HG03565 (cell line): ENCODE data around the gene CSF3.

Source experiments
- ATAC-seq: cut with Tn5 transposase; IDR thresholded peaks from one replicate; pipeline ENCODE4 v1.9.1; 2021; ENCODE audit warnings: mild to moderate bottlenecking, moderate library complexity; ENCODE audit not compliant: unreplicated experiment

Gene CSF3

GRCh38 chr17:40023590-40024292, 8.5 kb downstream of the CSF3 start:
- no peak for ATAC-seq

- no peak for ATAC-seq
These were observed 9.7 kb downstream of the CSF3 start for GRCh38 chr17:40024901-40025300.

GRCh38 chr17:40025559-40025958, 10.3 kb downstream of the CSF3 start:
- no peak for ATAC-seq

- ATAC-seq: no peak
These were observed 11.0 kb downstream of the CSF3 start for GRCh38 chr17:40025991-40026815.

GRCh38 chr17:40026816-40027613, 11.8 kb downstream of the CSF3 start:
- no peak for ATAC-seq

GRCh38 chr17:40027614-40028012, 12.4 kb downstream of the CSF3 start:
- no peak for ATAC-seq

GRCh38 chr17:40028595-40028994, 13.4 kb downstream of the CSF3 start:
- ATAC-seq: no peak

- no peak for ATAC-seq
These were observed 16.5 kb downstream of the CSF3 start for GRCh38 chr17:40031706-40032105.

- ATAC-seq: no peak
These were observed 17.4 kb downstream of the CSF3 start for GRCh38 chr17:40032322-40033320.

GRCh38 chr17:40033339-40033738, 18.1 kb downstream of the CSF3 start:
- no peak for ATAC-seq

GRCh38 chr17:40034426-40035161, 19.4 kb downstream of the CSF3 start:
- no peak for ATAC-seq

- no peak for ATAC-seq
These were observed 19.9 kb downstream of the CSF3 start for GRCh38 chr17:40035162-40035559.

- no peak for ATAC-seq
These were observed 23.8 kb downstream of the CSF3 start for GRCh38 chr17:40038882-40039513.

GRCh38 chr17:40041196-40041595, 26.0 kb downstream of the CSF3 start:
- no peak for ATAC-seq

- no peak for ATAC-seq
These were observed 41.3 kb downstream of the CSF3 start for GRCh38 chr17:40056379-40057015.

- no peak for ATAC-seq
These were observed 43.0 kb downstream of the CSF3 start for GRCh38 chr17:40058186-40058784.

GRCh38 chr17:40058865-40059264, 43.6 kb downstream of the CSF3 start:
- no peak for ATAC-seq
